ENCODE data around the gene THBD.

- TF ChIP-seq POLR2AphosphoS5 (IDR thresholded peaks at IDR 0.05; ENCODE audit: borderline replicate concordance, low read depth, low read length) (no peak), EZH2 (IDR thresholded peaks at IDR 0.05) (no peak)
These were observed 45.5 kb upstream of the THBD start for GRCh38 chr20:23094927-23095326.
